DMS 273 (cell line): ENCODE results near the gene HS6ST3.

Source experiments
- DNase-seq: peaks from one replicate; lab custom pipeline; 2025; ENCODE audit not compliant: unreplicated experiment; lab: John Stamatoyannopoulos, UW

The HS6ST3 gene

DNA sequence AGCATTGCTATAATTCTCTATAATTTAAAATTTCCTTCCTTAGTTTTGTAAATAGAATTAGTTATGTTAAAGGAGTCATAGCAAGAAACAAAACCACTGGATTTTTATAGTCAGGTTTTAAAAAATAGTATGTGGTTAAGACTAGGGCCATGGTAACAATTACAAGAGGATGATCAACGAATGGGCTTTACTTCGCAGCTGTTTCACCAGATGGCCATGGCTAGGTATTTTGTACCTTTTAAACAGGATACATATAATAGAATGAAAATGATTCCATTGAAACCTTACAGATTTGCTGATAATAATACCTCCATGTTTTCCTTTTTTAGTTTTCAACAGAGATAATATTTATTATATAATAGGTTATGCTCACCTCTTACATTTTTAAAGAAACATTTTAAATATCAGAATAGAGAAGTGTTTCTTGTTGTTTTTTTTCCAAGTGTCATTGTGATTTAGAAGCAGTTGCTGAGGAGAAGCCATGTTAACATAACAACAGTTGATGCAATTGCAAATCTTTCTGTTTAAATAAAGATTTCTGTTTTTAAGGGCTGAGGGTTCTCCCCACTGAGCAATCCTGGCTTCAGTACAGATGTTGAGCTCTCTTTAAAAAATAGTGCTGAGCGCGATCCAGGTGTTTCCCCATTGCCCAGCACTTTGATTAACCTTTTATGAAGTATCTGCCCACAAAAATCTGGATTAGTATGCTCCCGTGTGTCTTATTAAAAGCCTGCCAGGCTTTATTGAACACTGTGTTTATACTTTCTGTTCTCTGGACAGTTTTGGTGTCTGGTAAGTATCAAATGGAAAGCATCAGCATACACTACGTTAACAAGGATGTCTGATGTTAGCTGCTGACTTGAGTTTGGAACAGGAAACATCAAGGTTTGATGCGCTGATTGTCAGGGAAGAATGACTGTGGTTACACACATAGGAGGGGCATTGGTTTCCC lies 205.3 kb downstream of the HS6ST3 start:
- DNase-seq: peak; percentile 45

DNA sequence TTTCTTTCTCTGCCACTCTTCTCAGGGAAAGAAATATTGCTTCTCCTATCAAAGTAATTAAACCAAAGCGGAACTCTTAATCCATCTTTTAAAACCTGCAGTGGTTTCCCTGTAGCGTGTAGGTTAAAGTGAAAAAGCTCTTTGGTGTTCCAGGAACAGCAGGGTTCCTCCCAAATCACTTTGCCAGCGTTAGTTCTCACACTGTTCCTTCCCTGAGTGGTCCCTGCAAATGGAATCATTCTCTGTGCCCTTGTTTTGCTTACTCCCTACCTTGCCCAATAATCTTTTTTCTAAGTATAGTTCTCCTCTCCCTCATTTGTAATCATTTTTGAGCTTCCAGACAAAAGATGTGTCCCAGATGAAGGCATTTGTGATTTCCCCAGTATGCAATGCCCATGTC lies 207.5 kb downstream of the HS6ST3 start:
- no peak for DNase-seq

DNA sequence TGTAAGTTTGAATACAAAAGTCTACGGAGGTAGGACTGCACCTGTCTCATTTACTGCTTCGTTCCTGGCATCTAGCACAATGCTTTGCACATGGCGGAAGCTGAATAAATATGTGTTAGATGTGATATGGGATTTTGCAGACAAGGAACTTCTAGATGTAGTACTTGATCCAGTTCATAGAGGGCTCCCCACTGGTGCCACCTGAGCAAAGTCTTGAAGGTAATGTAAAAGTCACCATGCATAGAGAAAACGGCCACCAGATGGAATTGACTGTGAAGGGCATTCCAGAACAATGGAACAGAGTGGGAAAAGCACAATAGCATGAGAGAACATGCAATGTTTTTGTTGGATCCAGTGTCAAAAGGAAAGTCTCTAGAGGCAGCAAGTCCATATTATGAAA lies 209.3 kb downstream of the HS6ST3 start:
- DNase-seq: no peak

DNA sequence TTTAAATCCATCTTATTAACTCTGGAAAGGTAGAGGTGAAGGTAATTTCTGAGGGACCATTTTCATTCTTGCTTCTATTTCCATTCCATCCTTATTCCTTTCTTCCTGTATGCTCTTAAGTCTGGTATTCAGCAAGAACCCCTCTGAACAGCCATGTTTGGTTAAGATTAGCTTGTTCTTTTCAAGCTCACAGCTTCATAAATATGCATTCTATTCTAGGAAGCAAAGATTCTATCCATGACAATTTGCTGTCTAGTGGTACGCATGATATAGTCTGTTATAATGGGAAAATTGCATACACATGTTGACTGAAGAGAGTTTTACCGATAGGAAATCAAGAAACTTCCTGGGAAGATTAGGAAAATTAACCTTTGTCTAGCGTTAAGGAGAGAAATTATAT lies 218.7 kb downstream of the HS6ST3 start:
- DNase-seq: no peak

DNA sequence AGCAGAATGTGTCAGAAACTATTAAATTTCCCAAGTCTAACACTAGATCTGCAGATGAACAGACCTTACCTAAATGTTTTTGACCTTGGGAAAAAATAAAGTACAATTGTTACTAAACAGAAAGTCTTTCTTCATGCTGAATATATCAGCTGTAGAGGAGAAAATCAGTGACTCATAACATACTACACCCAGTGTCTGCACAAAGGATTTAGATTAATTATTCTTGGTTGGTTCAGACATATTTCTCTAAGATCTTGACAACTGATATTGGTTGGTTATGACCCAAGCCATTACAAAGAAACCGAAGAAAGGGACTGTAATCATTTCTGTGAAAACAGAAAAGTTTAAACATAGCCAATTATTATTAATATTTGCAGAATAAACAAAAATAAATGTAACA lies 225.1 kb downstream of the HS6ST3 start:
- DNase-seq: no peak

DNA sequence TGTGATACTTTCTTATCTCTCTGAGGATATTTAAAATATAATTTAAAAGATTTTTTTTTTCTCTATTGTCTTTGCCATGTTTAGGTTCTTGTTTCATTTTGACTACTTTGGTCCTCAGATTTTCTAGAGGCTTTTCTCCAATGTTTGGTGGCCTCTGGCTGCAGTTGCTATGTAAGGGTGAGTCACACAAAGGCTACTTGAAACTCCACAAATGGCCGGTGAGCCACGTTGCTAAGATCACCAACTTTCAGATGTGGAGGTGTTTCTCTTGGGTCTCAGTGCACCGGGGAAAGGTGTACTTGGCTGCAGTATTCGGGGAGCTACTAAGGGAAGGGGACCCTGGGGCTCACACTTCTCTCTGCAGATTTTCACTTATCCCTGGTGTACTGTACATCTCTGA lies 248.1 kb downstream of the HS6ST3 start:
- no peak for DNase-seq

DNA sequence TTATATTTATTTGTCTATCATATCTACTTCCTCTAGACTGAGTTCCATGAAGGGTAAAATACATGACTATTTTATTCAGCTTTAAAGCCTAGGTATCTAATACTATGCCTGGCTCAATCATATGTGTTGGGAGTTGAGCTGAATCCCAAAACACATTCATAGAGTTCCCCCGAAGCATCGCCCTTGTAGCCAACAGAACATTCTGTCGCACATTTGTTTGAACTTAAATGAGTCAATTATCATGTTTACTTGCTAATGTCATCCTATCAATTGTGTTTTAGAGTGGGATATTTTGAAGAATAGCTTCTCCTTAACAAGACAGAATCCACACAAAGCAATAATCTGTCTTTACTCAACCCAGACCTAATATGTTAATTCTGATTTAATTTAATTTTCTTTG lies 252.4 kb downstream of the HS6ST3 start:
- DNase-seq: no peak

DNA sequence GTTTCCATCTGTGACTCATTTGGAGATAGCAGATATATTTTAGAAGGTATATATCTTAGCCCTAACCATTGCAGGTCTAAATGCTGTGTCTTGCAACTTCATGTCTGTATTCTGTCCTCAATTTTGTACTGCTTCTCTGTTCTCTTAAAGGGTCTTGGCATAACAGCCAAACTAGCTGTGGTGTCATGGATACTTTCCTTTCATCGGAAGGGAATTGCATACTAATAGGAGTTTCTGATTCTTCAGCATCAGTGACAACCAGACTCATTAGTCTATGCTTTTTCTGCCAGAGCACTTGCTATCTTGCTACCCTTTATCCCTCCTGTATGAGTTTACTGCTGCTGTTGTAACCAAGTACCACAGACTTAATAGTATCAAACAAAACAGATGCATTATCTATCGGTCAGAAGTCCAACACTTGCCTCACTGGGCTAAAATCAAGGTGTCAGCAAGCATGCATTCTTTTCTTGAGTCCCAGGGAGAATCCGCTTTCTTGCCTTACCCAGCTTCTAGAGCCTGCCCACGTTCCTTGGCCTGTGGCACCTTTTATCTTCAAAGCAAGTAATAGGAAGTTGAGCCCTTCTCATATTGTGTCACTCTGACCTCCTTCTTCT lies 253.1 kb downstream of the HS6ST3 start:
- no peak for DNase-seq

DNA sequence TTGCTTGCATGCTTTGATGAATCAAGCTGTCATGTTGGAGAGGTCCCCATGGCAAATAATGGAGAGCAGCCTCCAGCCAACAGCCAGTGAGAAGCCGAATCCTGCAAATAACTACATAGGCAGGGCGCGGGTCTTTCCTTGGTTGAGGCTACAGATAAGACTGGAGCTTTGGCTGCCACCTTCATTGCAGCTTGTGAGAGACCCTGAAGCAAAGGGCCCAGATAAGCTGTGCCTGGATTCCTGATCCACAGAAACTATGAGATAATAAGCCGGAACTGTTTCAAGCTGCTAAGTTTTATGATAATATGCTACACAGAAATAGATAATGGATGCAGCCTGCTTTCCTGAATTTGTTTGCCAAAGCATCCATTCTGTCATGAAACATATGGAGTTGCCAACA lies 257.0 kb downstream of the HS6ST3 start:
- no peak for DNase-seq

DNA sequence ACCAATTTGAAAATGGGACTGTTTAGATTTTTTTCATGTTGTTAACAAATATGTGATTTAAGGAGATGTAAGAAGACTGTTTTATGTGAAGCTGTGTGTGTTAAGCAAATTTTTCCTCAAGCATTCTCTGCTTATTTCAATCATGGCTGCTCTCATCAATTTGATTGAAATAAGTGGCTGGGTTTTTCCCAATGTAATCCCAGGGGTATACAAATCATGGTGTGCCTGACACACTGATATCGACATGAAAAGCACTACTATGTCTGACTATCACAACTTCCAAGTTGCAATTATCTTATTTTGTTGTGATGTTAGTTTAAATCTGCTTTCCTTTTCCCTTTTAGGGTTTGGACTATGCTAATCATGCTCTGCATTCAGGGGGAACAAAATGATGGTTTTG lies 283.7 kb downstream of the HS6ST3 start:
- DNase-seq: no peak

DNA sequence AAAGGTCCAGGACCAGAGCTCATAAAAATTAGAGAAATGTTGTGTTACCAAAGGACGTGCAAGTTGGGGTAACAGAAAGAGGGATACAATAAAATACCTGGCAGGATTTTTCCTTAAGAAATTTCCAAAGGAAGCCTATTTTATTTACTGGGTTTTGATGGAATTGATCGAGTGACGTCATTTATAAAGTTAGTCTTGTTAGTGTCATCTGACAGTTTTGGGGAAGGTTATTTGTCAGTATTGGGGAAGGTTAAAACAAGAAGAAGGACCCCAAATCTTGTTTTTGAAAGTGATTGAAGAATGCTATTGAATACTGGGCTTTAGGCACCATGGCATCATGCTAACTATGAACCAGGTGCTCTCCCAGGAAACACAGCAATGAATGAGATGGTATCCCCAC lies 287.9 kb downstream of the HS6ST3 start:
- DNase-seq: no peak

DNA sequence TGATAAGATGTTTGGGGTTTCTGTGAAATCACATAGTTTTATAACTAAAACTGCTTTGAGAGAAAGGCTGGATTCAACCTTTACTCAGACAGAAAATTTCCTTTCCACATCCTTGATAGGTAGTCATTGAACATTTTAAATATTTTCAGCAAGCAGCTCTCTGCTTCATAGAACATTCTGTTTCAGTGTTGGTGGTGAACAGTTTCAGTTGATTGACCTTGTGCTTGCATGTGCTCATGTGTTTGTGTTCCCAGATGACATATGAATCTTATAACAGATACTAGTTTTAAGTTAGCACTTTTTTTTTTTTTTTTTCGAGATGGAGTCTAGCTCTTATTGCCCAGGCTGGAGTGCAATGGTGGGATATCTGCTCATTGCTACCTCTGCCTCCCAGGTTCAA lies 290.1 kb downstream of the HS6ST3 start:
- no peak for DNase-seq

DNA sequence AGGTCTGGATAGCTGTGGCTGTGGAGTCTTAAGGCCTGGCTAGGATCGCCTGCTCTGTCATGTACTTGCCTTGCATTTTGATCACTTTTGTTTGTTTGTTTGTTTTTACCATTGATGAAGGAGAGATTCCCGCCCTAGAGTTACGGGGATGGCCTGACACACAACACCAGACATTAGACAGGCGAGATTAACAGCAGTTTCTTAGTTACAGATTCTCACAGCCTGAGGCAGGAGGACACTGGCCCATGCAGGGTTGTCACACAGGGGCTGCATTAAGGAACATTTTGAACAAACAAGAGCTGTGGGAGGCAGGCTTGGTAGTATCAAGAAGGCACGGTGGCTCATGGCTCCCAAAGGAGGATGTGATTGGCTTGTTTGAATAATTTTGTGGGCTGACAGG lies 291.8 kb downstream of the HS6ST3 start:
- no peak for DNase-seq

DNA sequence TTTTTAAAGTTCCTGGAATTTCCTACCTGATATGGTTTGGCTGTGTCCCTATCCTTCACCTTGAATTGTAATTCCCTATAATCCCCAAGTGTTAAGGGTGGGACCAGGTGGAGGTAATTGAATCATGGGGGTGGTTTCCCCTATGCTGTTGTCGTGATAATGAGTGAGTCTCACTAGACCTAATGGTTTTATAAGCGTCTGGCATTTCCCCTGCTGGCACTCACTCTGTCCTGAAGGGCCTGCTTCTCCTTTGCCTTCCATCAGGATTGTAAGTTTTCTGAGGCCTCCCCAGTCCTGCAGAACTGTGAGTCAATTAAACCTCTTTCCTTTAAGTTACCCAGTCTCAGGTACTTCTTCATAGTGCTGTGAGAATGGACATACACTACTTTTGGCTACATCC lies 298.7 kb downstream of the HS6ST3 start:
- DNase-seq: no peak

DNA sequence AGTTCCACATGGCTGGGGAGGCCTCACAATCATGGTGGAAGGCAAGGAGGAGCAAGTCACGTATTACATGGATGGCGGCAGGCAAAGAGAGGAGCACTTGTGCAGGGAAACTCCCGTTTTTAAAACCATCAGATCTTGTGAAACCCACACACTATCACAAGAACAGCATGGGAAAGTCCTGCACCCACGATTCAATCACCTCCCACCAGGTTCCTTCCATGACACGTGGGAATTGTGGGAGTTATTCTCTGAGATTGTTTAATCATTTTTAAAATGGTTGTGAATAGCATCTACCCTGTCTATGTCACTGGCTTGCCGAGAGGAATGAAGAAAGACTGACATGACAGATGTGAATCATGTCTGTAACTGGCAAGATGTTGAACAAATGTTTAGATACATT lies 301.7 kb downstream of the HS6ST3 start:
- DNase-seq: no peak

DNA sequence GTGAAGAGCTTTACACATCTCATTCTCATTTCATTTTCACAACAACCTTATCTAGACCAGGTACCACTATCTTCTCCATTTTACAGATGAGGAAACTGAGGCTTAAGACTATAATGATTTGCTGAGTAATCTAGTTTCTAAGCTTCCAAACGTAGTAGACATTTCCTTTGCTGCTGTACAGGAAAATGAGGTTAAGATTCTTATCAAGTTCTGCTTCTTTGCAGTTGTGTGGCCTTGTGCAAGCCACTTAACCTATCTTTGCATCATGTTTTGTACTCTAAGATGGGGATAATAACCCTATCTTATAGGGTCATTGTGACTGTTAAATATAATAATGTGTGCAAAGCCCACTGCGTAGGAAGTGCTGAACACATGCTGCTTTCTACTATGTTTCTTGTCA lies 307.9 kb downstream of the HS6ST3 start:
- no peak for DNase-seq

DNA sequence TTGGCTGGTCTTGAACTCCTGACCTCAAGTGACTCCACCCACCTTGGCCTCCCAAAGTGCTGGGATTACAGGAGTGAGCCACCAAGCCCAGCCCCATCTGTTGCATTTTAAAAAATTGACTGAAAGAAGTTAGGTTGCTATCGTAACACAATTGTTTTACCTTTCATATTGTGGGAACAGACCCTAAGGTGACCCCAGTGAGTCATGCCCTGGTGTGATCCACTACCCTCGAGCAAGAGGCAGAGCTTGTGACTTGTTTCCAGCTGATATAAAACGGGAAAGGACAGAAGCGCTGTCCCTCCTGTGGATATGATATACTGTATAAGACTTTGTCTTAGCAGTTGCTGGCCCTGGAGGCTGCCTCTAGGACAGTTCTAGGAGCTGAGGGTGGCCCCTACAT lies 308.6 kb downstream of the HS6ST3 start:
- no peak for DNase-seq

DNA sequence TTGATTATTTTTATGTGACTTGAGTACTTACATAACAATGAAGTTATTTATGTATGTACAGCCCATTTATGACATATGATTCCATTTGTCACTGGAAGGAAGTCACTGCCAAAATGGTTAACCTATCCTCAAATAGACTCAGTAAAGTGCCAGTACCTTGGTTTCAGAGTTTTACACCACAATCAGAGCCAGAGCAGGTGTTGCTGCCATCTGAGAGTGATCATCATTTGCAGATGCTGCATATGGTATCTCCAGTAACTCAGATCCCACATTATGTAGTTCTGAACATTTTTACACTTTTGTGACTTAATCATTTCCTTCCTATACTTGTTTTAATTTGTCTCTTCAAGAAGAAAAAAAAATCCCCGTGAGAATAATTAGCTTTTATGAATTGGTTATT lies 313.3 kb downstream of the HS6ST3 start:
- no peak for DNase-seq

DNA sequence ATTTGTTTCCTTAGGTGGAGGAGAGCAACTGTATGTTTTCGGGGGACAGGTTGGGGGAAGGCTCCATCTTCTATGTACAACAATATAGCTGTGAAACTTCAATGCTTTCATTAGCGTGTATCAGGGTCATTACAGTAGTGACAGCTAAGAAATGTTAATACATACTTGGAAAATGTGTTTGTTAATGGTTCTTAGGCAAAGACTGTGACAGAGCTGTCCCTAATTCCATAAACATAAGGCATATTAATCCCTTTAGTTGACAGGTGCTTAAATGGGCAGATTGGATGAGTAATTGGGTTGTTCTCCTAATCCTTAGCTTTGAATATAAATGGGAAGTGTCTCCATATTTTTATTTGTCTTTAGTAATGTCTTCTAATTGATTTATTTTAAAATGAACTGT lies 313.7 kb downstream of the HS6ST3 start:
- DNase-seq: no peak

DNA sequence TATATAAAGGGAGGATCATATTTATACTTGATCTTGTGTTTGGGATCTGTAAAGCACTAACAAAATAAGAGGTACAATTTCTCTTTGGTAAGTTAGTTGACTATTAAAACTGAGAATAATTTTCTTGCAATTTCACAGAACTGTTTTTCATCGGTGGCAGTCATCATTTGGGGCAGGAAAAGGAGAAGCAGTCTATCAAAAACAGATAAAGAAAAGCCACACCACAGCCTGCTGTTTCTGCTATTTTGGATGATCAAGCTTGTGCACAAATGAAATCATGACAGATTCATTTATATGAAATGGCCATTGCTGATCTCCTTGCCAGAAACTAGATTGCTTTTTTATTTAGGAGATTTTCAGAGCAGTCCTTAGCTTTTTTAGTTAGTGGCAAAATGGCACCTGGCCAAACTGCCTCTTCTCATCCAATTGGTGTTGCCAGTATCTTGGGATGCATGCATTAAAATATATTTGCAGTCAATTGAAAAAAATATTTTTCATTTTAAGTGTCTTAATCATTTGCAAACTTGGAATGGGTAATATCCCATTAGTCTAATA lies 326.0 kb downstream of the HS6ST3 start:
- DNase-seq: peak; percentile 9

DNA sequence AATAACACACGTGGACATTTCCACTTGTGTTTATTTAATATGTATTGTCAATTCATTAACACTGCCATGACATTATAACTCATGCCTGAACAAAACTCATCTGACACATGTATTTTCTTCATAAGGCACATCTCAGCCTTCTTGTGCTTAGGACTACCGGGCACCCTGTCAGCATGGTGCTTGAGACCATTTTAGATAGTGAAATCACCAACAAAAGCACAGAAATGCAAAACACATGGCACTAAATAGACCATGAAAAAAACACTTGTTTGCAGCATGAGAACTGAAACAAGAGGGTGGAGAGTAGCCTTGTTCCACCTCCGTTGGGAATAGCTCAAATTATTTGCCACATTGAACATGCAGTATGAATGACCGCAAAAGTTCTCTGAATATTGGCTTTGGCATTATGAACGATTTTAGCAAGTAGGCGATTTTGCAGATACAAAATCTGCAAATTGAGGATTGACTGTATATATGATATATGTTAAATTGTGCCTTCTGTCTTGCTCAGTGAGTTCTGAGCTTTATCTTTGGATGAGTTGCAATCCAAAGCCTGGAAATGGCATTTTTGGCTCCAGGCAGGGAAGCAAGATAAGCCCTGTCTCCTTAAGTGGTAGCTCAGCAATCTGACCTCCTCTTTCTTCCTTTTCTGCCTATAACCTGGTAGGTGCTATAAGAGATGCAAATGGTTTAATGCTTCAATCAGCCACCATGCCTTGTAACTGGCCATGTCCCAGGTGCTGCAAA lies 328.2 kb downstream of the HS6ST3 start:
- no peak for DNase-seq

DNA sequence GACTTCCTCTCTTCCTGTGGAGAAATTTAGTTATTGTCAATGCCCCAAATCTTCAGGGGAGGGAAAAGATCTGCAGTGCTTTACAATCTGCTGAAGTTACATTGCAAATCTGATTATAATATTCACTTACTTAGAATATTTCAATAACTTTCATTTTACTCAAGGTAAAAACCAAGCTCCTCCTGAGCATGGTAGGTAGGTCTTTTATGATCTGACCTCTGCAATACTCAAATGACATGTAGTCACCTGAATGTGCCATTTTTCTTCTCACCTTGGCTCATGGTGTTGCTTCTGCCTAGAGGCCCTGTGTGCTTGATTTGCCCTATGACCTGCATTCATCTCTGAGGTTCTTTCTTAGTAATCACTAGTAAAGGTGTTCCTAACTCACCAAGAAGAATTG lies 331.4 kb downstream of the HS6ST3 start:
- DNase-seq: no peak
